HL-60/S4 treated with phorbol 12-myristate 13-acetate at 8.2 ng/mL for 4 days and 3 days (cell line): Measurements from ENCODE around the gene CDT1.

Source experiments
- in situ Hi-C: fragments of 300-500 bp; cut with MboI; formaldehyde crosslinking; loops from 2 replicates; pipeline ENCODE4 v1.15.0; 2022; ENCODE audit warnings: low sequenced_read_pairs

Gene CDT1

GRCh38 chr16:88803264-88803987 is at the start of gene CDT1:
CDT1 (plus strand) TSS chr16:88803789; CDS start chr16:88803832, 43 bp downstream.
- in situ Hi-C loops = no loop called here

GRCh38 chr16:88754109-88754911 is 49.3 kb upstream of the CDT1 start:
- in situ Hi-C loops = no loop called here

DNA sequence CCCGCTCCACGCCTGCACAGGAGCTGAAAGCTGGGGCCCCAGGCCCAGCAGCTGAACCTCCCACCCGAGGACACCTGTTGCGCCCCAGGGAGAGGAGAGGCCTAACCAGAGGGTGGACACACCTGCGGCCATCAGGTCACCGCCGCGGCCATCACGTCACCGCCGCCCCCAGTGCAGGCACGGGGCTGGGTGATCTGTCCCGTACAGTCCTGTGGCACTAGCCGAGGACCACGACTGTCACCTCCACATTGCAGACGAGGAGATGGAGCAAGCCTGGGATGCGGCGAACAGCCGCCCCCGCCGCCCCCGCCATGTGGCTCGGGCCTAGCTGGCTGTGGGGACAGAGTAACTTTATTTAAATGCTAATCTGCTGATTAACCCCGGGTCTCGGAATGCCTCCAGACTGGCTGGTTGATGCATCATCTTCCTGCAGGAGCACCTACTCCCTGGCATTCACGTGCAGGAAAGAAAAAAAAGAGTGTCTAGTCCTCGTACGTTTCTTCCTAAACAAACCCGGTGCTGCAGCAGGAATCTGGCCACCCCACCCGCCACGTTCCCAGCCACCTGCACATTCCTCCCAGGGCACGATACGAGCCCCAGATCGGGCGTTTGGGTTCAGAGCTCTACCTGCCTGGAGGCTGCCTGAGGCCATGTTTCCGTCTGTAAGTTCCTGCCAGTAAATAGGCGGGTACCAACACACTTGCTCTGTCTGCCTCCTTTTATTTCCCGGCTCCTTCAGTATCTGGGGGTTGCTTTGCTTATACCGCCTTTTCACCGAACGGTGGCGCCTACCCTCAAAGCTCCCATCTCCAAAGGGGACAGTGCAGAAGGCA is 48.5 kb upstream of the CDT1 start:
- in situ Hi-C loops = no loop called here

- in situ Hi-C loops = no loop called here
These were observed 47.7 kb upstream of the CDT1 start for GRCh38 chr16:88755745-88756443.

DNA sequence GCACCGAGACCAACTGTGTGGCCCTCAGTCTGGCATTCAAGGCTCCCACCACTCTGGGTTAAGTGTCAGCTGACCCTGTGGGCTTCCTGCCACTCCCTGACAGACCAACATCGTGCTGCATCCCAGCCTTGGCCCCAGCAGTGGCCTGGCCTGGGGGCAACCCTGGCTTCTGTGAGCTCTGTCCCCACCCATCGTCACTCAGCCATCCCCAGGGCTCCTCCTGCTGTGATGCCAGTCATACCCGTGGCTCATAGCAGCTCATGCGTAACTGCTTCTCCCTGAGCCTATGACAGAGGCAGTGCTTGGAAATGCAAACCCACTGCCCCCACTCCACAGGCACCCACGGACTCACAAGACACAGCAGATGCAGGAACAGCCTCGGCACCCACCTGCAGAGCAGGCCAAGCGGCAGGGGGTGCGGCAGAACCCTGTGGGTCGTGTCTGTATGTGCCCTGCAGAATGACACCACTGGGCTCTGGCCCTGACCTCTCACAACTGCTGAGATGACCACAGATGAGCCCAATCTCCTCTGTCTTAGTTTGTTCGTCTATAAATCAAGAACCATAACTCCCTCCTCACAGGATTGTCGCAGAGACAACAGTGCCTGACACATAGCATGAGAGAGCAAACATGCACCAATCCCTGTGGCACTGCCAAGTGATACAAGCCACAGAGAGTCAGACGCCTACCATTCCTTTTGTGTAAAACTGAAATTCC is 45.2 kb upstream of the CDT1 start:
- in situ Hi-C loops = no loop called here

DNA sequence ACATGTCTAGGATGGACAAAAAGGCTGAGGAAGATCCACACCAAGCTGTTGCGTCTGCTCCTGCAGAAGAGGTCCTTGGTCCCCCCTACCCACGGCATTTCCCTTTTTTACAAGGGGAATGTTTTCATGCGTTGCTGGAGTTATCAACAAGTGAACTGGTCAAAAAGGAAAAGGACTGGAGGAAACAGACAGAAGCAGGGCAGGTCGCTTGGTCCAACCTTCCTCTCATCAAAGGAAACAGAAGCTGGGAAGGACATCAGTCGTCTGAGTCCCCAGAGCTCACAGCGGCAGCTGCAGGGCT is 44.7 kb upstream of the CDT1 start:
- in situ Hi-C loops = no loop called here

DNA sequence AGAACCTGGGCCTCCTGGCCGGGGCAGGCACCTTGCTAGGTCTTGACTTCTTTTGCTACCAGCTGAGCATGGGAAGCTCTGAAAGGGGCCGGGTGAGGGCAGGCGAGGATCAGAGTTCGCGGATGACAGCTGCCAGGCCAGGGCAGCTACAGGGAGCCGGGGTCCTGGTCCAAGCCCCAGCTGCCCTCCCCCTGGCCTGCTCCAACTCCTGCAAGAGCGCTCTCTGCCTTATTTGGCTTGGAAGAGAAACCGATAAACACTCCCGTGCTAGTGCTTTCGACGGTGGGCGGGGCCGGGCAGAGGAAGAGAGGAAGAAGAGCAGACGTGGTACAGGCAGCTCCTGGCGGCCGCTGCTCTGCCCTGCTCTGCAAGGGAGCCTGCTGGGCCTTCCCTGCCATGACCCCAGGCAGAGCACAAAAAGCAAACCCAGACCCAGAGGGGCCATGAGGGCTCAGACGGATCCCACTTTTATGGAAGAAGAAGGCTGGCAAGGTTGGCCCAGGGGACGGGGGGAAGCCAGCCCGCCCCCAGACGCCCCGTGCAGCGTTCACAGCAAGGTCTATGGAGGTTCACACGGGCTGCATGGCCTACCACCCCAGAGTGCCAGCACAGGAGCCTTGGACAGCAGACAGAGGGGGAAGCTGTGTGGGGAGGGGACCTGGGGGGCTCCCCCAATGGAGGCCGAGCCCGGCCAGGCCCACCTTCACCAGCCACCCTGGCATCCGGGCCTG is 44.2 kb upstream of the CDT1 start:
- in situ Hi-C loops = no loop called here

- in situ Hi-C loops = no loop called here
These were observed 43.6 kb upstream of the CDT1 start for GRCh38 chr16:88759976-88760350.

DNA sequence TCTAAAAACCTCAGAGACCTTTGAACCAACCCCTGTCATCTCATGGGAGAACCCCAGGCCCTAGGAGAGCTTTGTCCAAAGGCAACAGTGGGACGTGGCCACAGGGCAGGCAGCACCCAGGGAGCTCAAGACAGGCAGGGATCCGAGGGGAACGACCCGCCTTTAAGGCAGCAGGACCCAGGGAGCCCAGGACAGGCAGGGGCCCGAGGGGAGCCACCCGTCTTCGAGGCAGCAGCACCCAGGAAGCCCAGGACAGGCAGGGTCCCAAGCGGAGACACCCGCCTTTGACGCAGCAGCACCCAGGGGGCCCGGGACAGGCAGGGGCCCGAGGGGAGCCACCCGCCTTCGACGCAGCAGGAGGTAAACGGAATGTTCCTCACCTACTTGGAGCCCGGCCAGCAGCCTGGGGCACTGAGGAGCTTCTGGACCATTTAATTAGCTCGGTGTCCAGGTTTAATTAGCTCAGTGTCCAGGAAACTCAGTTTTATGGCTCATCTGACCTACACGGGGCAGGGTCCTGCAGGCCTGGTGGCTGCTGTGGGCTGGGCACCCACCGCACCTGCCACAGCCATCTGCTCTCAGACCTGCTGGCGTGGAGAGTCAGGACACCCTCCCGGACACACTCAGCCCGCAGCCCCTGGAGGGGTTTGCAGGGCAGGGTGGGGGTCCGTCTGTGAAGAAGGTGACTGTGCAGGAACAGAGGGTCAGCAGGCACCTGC is 43.0 kb upstream of the CDT1 start:
- in situ Hi-C loops = no loop called here

DNA sequence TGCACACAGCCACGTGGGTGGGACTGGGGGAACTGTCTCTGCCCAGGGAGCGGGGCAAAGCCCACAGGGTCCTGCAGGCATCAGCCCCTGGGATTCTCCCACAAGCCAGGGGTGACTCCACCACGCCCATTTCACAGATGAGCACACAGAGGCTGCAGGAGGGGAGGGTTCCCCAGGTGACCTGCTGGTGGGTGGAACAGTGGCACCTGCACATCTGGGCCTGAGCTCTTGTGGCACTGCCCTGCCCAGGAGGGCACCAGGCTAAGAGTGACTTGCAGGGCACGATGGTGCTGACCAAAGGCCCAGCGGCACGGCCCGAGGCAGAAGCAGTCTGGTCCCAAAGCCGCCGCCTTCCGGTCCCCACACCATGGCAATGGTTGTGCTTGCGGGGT is 42.5 kb upstream of the CDT1 start:
- in situ Hi-C loops = no loop called here

- in situ Hi-C loops = no loop called here
These were observed 41.8 kb upstream of the CDT1 start for GRCh38 chr16:88761830-88762229.

GRCh38 chr16:88762258-88762870 is 41.2 kb upstream of the CDT1 start:
- in situ Hi-C loops = no loop called here

GRCh38 chr16:88762941-88763340 is 40.6 kb upstream of the CDT1 start:
- in situ Hi-C loops = no loop called here

DNA sequence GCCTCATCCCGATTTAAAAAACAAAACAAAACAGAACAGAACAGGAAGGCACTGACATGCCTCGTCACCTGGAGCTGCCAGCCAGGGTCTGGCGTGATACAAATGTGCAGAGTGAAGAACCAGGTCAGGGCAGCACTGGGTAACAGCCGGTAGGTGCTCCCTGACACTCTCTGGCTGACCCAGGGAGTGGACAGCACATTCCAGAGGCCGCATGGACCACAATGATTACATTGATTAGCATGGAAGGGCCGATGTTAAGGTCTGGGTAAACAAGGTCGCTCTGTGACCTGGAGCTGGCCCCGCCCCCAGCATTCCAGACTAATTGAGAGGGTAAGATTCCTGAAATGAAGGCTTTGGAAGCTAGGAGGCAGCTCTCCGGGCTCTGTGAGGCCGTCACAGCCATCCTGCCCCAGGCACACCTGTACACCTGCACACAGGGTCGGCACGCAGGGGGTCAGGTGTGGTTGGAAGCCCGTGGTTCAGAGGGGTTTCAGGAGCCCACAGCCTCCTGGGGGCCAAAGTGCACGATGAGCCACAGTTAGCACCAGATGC is 40.0 kb upstream of the CDT1 start:
- in situ Hi-C loops = no loop called here

DNA sequence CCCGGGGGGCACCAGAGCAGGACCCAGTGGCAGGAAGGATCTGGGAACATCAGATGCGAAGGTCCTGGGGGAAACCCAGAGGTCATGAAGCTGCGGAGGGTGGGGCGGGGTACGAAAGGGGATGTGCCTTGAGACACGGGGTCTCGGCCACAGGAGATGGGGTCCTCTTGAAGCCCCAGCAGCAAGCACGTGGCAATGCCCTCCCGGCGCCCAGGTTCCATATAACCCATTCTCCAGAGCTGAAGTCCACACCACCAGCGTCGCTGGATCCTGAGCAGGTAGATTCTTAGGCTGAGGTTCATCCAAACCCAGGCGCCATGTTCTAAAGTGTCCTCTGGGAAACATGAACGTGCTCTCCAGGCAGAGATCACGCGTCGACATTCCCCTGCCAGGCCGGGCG is 39.5 kb upstream of the CDT1 start:
- in situ Hi-C loops = no loop called here

GRCh38 chr16:88764913-88765349 is 38.7 kb upstream of the CDT1 start:
- in situ Hi-C loops = no loop called here

DNA sequence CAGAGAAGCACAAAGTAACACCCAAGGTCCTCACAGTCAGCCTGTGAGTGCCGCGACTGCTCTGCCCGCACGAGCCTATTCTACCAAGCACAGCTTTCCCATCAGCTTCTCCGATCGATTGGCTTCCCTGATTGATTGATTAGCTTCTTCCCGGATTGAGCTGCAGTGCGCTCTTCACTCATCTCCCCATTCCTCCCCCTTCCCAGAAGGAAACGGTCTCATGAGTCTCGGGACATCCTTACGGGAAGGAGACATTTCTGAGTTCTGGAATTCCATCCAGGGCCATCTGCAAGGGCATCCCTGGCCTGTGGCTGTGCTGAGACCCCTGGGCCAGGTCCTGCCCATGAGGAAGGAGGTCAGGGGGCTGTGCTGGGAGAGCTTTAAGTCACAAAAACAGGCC is 36.6 kb upstream of the CDT1 start:
- in situ Hi-C loops = no loop called here

- in situ Hi-C loops = no loop called here
These were observed 36.0 kb upstream of the CDT1 start for GRCh38 chr16:88767546-88768070.
